LNCaP clone FGC (cell line): ENCODE data around the gene ZNF335.
"Not testable (repeated sequence)": the region's sequence is repeated elsewhere in the genome, so short reads cannot be mapped to it uniquely, and the experiment has no call there.

Experiments
- DNase-seq: peaks from one replicate; pipeline ENCODE4 v3.0.0-alpha.2; 2011; ENCODE audit warnings: low read depth
- H3K4me3 ChIP-seq: 2 replicates; pipeline ENCODE4 v1.5.1; 2011; ENCODE audit warnings: mild to moderate bottlenecking, low read depth, low read length, control low read depth
- CTCF ChIP-seq: IDR thresholded peaks from 2 replicates; pipeline ENCODE4 v1.5.1; 2012; ENCODE audit warnings: mild to moderate bottlenecking; ENCODE audit not compliant: control insufficient read depth, insufficient read depth; ENCODE audit errors: extremely low read depth

The ZNF335 gene

DNA sequence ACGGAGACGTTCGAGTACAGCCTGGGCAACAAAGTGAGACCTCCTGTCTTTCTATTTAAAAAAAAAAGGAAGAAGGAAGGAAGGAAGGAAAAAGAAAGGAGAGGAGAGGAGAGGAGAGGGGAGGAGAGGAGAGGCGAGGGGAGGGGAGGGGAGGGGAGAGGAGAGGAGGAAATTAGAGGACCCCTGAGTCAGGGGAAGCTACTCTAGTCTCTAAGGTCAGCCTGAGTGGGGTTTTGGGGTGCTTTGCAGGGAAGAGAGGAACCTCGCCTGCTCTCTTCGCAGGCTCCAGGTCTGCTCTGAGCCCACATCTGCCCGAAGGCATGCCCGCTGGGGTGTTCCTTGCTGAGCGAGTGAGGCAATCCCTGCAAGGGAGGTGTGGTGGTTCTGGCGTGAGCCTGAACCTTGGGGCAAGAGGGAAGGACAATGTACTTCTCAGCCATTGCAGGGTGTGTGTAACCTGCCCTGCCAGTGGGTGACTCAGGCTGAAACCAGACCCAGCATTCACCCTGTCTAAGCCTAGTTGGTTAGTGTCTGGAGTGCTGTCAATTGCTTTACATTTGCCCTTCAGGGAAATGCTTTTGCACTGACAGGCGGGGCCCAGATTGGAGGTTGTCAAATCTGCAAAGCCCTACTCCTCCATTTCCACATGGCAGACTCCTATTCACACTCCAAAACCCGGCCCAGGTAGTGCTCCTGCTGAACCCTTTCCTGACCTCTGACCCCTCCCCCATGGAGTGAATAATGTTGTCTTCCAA lies 21.4 kb upstream of the ZNF335 start:
- no peak overlapping the region for H3K4me3 ChIP-seq
- no peak for DNase-seq
- no peak for TF ChIP-seq CTCF

DNA sequence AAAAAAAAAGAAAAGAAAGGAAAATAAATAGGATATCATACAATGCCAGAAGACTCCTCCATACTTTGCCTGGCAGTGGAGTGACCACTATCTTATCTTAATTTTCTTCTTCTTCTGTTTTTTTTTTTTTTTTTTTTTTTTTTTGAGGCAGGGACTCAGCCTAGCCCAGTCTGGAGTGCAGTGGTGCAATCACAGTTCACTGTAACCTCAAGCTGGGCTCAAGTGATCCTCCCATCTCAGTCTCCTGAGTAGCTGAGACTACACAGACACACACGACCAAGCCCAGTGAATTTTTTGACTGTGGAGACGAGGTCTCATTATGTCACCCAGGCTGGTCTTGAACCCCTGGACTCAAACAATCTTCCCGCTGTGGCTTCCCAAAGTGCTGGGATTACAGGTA lies 19.6 kb upstream of the ZNF335 start:
- no peak for DNase-seq
- H3K4me3 ChIP-seq = no peak overlapping the region
- no peak for TF ChIP-seq CTCF

- not testable (repeated sequence) for DNase-seq, H3K4me3 ChIP-seq
These were observed 16.8 kb upstream of the ZNF335 start for GRCh38 chr20:45988830-45989229.

- DNase-seq = no peak
- TF ChIP-seq CTCF = peak; percentile 91
- H3K4me3 ChIP-seq = no peak overlapping the region
These were observed 15.2 kb upstream of the ZNF335 start for GRCh38 chr20:45987108-45987780.

GRCh38 chr20:45985573-45985972 lies 13.6 kb upstream of the ZNF335 start:
- TF ChIP-seq CTCF = no peak
- no peak for DNase-seq
- no peak overlapping the region for H3K4me3 ChIP-seq

DNA sequence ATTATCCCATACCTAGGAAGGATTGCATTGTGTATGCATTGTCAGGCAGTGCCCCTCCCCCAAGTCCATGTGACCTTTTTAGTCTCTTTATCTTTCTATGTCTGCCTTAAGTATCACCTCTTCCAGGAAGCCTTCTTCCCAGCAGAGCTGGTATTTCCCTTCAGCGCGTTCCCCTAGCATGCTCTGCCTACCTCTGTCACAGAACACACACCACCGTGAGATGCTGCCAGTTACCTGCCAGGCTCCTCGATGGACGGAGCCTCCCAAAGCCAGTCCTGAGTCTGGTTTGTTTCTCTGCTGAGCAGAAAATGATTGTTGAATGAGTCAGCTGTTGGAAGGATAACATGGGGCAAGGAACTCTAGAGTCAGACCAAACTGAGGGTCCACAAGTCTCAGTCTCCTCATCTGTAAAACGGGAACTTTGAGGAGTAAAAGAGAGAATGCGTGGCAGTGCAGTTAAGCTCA lies 11.3 kb upstream of the ZNF335 start:
- DNase-seq = no peak

More for the DNA sequence above, 11.3 kb upstream of the ZNF335 start:
- no peak for TF ChIP-seq CTCF
- no peak overlapping the region for H3K4me3 ChIP-seq
